Urothelium cell line (cell line): ENCODE measurements around the gene SHANK3.

Experiments used
- DNase-seq: peaks from one replicate; pipeline ENCODE4 v3.0.0; 2011; ENCODE audit warnings: low spot score, mixed read lengths
- FAIRE-seq: peaks from 2 replicates; lab custom pipeline; 2011; peaks lifted over from hg19 to GRCh38; lab: Jason Lieb, UNC

SHANK3 gene

DNA sequence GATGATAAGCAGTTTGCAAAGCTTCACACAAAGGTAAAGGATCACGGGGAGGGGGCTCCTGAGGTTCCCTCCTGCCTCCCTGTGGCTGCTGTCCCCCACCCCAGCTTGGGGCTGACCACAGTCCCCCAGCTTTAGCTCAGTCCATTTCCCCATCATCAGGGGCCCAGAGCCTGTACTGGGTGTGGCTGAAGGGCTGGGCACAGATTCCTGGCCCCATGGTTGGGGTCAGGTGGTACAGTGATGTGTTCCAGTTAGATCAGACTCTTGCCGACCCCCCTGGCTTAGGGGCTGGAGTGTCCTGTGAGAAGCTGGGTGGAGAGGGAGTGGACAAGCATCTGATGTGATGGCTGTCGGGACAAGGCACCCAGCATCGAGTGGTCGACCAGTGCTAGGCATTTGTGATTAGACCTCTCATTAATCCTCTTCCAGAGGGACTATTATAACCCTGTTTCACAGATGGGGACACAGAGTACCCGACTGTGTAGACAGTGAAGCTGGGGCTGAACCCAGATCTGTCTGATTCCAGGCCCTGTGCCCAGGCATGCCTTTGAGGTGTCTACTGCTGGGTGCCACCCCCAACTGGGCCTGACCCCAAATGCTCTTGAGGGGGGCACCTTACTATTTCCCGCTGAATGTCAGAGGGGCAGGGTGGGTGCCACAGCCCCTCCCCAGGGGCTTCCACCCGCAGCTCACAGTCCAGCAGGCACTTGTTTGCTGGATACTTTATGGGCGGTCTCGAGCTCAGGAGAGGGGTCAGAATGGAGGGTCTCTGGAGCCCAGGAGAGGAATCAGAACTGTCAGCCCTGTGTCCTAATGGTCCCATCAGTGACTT, 4.3 kb downstream of the SHANK3 start:
- no peak for FAIRE-seq
- peak; percentile 2 for DNase-seq

DNA sequence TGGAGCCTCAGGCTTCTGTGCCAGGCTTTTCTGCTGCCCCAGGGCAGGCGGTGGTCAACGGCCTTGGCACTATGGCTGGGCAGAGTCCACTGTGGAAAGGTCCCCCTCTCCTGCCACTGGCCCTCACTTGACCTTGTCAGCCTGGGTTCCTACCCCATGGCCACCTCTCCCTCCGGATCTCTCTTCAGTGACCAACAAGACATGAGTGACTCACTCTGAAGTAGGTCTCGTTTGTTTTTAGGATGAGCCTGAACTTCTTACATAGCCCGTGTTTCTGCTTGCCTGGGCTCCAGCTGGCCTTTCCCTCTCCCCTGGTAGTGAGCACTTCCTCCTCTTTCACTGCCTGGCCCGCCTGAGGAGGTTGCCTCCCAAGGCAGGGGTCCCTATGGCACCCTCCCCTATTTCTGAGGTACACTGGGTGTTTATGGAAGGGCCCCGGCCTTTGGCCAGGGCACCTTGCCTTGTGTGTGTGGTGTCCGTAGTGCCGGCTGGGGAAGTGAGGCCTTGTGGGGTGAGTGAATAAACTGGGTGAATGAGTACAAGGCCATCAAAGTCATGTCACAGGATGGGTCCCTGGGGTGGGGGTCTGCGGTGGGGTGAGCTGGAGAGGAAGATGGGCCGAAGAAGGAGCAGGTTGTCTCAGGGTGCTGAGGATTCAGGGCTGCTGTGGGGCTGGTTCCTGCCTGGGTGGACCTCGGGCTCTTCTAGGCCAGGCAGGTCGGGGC, 5.0 kb downstream of the SHANK3 start:
- FAIRE-seq (no peak), DNase-seq (peak; percentile 4)

DNA sequence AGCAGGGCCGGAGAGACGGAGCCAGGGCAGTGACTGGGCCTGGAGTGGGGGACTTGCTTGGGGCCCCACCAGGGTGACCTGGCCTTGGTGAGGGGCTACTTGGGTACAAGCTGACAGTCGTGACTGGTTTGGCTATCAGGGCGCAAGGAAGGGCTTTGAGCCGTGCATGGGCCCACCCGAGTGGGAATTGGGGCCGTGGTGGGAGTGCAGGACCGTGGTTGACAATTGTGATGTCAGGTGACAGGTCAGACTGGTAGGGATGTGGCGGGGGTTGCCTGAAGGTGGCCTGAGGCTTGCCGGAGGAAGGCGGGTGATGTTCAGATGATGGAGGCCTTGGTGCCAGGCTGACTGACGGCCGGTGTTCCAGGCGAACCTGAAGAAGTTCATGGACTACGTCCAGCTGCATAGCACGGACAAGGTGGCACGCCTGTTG, 5.6 kb downstream of the SHANK3 start:
- FAIRE-seq: no peak
- no peak for DNase-seq

DNA sequence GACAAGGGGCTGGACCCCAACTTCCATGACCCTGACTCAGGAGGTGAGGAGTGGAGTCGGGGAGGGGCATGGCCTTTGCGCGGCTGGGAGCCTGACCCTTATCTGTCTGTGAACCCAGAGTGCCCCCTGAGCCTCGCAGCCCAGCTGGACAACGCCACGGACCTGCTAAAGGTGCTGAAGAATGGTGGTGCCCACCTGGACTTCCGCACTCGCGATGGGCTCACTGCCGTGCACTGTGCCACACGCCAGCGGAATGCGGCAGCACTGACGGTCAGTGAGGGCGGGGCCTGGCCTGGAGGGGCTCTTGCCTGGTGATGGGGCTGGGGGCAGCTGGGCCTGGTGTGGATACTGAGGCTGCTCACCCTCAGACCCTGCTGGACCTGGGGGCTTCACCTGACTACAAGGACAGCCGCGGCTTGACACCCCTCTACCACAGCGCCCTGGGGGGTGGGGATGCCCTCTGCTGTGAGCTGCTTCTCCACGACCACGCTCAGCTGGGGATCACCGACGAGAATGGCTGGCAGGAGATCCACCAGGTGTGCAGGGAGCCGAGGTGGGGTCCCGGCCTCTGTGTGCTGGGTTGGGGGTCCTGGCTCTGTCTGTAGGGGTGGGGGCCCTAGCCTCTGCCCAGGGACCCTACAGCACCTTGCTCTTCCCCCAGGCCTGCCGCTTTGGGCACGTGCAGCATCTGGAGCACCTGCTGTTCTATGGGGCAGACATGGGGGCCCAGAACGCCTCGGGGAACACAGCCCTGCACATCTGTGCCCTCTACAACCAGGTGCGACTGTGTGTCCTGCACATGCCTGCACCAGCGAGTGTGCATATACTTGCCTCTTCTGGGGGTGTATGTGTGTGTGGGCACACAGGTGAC, 6.3 kb downstream of the SHANK3 start:
- peak; percentile 0 for DNase-seq
- peak; percentile 30 for FAIRE-seq

DNA sequence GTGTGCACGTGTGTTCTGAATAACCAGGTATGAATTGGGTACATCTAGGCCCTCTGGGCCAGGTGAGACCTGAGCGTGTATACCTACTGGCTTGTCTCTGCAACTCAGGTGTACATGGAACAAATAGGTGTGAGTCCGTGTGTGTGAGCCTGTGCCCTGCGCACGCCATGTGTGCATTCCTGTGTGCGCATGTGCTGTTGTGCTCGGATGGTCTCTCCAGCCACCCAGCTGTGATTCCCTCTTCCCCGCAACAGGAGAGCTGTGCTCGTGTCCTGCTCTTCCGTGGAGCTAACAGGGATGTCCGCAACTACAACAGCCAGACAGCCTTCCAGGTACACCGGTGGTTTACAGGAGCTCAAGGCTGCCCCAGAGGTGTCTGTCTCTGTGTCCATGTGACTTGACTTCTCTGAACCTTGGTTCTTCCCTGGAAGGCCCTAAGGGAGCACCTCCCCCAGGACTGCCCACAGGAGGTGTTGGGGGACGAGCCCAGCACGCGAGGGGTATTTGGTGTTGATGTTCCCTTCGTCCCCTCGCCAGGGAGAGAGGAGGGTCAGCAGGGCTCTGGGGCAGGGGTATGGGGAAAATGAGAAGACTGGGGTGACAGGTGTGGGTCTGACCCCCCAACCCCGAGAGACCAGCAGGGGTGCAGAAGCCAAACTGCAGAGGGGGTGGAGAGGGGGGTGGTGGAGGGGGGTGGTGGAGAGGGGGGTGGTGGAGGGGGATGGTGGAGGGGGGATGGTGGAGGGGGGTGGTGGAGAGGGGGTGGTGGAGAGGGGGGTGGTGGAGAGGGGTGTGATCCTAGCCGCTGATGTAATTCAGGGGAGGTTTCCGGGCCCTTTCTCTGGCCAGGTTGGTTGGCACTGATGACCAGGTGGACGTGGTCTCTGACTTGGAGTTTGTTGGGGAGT, 10.7 kb downstream of the SHANK3 start:
- FAIRE-seq: peak; percentile 42
- peak; percentile 51 for DNase-seq

DNA sequence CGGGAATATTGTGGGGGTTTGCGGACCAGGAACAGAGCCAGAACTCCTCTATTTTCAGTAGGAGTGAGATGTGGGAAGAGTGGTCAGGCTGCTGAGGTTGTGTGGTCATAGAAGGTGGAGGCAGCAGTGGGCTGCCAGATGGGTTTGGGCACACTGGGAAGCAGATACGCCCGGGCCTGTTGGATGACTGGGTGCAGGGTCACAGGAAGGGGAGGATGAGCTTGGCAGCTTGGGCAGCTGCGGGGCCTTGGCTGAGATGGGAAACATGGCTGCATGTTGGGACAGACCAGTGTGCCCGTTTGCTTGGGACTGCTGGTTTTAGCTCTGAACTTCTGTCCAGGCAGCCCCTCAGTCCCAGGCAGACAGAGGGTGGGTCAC, 11.4 kb downstream of the SHANK3 start:
- peak; percentile 27 for DNase-seq
- FAIRE-seq: peak; percentile 5

DNA sequence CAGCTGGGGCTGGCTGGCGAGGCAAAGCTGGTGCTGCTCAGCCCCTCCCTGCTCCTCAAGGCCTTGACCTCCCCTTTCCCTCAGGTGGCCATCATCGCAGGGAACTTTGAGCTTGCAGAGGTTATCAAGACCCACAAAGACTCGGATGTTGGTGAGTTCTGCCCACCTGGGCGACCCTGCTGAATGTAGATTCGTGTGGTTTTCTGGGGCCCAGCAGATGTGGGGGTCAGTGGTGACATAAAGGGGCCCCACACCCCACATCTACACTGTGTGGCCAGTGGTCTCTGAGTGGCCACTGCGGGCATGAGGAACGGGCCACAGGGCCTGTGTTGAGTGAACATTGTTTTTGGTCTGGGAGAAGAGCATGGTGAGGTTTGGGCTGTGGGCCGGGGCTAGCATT, 11.9 kb downstream of the SHANK3 start:
- FAIRE-seq (no peak), DNase-seq (no peak)

DNA sequence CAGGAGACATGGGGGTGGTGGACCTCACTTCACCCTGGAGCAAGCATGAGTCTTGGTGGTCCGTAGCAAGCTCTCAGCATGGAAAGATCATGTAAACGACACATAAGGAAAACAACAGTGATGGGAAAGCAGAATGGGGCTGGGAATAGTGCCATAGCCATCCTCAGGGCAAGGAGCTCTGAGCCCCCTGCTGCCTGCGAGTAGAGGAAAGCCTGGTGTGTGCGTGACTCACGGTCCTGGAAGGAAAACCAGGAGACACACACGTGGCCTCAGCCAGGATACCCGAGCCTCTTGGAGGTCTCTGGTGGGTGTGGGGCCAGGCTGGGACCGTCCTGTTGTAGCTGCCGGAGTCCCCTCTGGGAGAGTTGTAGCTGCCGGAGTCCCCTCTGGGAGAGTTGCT, 12.4 kb downstream of the SHANK3 start:
- DNase-seq: peak; percentile 23

DNA sequence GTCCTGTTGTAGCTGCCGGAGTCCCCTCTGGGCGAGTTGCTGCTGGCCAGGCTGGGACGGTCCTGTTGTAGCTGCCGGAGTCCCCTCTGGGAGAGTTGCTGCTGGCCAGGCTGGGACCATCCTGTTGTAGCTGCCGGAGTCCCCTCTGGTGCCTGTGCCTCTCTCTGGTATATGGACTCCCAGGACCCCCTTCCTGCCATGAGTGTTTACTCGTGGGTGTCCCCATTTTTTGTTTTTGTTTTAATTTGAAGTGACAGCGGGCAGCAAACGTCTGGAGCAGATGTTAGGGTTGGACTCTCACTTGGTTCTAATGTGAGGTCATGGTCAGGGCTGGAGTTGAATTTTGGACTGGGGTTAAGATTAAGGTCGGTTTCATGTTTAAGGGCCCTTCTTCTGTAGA, 14.2 kb downstream of the SHANK3 start:
- FAIRE-seq: no peak

More for the DNA sequence above, 12.4 kb downstream of the SHANK3 start:
- FAIRE-seq: no peak

DNA sequence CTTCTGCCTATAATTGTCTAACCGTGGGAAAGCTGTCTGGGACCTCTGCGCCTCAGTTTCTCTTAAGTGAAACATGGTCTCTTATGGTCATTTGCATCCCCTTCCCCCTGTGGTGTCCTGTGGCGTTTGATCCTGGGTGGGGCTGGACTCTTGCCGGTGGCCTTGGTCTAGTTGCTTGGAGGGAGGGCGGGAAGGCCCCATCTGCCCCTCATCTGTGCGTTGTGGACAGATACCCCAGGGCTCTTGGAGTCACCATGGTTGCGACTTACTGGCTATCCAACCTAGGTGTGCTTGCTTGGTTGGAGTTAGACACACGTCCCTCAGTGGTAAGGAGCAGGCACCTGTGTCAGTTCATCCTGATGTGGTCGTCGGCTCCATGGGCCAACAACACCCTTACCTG, 15.2 kb downstream of the SHANK3 start:
- FAIRE-seq: no peak

More for the DNA sequence above, 14.2 kb downstream of the SHANK3 start:
- no peak for DNase-seq

DNA sequence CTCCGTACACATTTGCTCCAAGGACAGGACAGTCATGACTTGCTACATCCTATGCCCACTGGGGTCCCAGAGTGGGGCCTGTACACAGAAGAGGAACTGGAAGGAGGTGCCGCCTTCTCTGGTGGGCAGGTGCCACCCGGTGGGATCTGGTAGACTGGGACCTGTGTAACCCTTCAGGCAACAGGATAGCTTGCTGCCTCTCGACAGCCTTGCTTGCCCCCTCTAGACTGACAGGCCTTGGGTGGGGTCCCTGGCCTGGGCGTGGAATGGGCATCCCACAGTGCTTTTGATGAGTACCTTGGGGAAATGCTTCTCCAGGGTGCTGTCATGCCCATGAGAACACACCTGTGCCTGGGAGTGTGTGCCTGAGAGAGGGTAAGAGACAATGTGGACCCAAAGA, 15.8 kb downstream of the SHANK3 start:
- DNase-seq (no peak), FAIRE-seq (no peak)

More for the DNA sequence above, 15.2 kb downstream of the SHANK3 start:
- no peak for DNase-seq

DNA sequence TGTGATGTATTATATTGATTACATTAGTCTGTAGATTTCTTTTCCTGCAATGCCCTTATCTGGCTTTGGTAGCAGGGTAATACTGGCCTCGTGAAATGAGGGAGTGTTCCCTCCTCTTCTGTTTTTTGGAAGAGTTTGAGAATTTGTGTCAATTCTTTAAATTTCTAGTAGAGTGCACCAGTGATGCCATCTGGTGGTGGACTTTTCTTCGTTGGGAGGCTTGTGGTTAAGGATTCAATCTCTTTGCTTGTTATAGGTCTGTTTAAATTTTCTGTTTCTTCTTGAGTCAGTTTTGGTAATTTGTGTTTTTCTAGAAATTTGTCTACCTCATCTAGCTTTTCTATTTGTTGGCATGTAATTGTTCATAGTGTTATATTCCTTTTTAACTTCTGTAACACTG, 18.9 kb downstream of the SHANK3 start:
- no peak for DNase-seq
- FAIRE-seq: no peak

DNA sequence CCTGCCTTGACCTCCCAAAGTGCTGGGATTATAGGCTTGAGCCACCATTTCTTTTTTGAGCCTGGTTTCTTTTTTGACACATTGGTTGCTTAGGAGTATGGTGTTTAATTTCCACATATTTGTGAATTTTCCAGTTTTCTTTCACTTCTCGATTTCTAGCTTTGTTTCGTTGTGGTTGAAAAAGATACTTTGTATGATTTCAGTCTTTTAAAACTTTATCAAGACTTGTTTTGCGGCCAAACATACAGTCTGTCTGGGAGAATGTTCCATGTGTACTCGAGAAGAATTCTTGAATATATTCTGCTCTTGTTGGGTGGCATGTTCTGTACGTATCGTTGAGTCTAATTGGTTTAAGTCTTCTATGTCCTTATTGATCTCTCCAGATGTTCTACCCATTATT, 20.8 kb downstream of the SHANK3 start:
- DNase-seq (no peak), FAIRE-seq (no peak)

DNA sequence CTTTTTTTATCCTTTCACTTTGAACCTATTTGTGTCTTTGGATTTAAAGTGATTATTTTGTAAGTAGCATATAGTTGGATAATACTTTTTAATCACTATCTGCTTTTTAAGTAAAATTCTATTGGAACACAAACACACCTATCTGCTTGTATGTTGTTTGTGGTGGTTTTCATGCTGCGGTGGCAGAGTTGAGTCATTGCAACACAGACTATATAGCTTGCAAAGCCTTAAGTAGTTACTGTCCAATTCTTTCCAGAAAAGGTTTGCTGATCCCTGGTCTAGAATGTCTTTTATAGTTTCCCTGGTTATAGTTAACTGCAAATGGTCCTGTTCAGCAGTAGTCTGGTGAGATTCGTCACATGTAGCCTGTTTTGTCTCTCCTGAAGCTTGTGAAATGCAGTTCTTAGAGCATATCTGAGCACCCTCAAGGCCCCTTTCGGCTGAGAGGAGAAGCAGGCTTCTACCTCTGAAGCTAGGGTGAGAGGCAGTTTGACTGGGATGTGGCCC, 21.5 kb downstream of the SHANK3 start:
- FAIRE-seq (no peak), DNase-seq (no peak)

DNA sequence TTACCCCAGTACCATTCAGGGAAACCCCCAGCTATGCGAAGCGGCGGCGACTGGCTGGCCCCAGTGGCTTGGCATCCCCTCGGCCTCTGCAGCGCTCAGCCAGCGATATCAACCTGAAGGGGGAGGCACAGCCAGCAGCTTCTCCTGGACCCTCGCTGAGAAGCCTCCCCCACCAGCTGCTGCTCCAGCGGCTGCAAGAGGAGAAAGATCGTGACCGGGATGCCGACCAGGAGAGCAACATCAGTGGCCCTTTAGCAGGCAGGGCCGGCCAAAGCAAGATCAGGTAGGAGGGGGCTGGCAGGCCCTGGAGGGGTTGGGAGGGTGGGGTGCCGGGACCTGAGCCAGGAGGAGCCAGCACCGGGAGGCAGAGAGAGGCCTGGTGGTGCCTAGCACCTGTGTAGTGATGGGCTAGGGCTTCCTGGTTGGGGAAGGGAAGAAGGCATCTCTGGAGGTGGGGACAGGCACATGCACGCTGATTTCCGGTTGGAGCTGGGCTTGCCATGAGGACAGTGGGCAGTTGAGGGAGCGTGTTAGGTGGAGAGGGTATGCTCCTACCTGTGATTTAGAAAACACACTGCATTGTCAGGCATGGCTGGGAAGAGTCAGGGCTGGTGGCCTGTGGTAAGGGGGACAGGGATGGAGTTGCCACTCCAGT, 22.3 kb downstream of the SHANK3 start:
- no peak for DNase-seq
- FAIRE-seq: no peak

DNA sequence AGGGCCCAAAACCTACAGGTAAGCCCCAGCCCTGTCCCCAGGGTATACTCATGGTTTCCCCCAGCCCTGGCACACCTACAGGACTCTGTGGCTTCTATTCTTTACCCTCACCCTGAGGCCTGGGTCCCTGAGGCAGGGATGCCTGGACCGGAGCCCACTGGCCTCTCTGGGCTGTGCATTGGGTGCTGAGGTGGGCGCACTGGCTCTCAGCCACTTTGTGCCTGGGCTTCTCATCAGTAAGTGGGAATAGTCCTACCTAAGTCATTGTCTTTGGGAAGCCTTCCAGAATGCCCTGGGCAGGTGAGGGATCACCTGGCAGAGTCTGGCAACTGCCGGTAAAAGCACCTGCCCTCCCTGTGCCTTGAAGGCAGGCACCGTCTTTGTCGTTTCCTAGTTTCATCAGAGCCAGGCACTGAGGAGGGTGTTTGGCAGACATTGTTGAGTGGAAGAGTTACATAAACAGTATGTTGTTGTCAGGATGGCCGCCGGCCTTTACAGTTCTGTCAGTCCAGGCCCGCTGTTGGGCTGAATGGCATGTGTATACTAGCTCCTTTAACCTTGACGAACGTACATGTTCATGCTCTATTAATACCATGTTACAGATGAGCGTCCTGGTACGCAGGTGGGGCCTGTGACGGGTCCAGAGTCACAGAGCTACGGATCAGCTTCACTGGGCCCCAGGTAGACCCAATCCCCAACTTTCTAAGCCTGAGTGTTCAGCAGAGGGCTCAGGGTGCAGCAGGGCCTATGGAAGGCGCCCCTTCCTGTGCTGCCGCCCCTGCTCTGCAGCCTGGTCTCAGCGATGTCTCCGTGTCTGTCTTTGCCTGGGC, 23.0 kb downstream of the SHANK3 start:
- FAIRE-seq (no peak), DNase-seq (no peak)

DNA sequence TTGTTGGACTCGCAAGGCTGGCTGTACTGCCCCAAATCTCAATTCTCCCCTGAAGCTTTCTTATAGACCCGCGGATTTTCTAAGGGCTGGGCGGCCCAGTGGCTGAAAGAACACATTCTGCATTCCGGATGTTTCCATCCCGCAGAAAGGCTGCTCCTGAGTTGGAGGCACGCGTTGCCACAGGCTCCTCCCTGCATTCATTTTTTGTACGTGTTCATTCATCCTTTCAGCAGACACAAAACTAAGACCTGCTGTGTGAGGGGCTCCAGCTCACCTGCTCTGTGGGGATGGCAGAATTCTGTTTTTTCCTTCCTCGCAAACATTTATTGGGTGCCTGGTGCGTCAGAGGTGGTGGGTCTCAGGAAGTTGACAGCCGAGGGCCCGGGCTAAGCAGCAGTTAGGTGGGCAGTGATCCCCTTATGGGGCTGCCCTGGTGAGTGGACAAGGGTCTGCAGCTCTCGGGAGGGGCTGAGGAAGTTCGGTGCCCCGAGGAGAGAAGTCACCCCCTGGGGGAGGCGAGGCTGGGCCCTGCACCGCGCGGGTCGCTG, 23.7 kb downstream of the SHANK3 start:
- FAIRE-seq (no peak), DNase-seq (no peak)
